Hepatocyte (in vitro differentiated cells): ENCODE data around the gene NOD1.

Experiments
- EZH2 ChIP-seq: fragments of 200-600 bp; sonication (generic); IDR thresholded peaks from 2 replicates; pipeline ENCODE4 v1.6.1; 2016; ENCODE audit warnings: antibody characterized with exemption, mild to moderate bottlenecking, borderline replicate concordance
- EZH2phosphoT487 ChIP-seq: fragments of 200-600 bp; sonication (generic); IDR thresholded peaks from one replicate; pipeline ENCODE4 v1.6.1; 2018; ENCODE audit warnings: antibody characterized with exemption, mild to moderate bottlenecking, low read depth, moderate library complexity; ENCODE audit not compliant: unreplicated experiment, severe bottlenecking

DNA sequence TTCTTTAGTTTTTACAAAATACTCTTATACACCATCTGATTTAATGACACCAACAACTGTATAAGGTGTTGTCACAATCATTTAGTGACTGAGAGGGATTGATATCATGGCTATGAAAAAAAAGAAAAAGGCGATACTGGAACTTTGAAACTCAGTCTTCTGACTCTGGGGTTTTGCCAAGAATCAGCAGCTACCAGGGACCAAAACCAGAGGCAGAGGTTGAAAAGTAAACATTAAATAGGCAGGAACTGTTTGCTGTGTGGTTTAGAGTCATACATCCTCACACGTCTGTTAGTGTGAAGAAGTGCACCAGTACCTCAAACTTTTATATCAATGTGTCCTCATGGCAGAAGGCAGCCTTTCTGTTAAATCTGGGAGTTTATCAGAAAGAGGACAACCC lies 46.0 kb upstream of the NOD1 start:
- no peak for TF ChIP-seq EZH2
- TF ChIP-seq EZH2phosphoT487 = no peak
